GM23248 (cell line): ENCODE results near the gene ITGA6.

Source experiments
- EZH2 ChIP-seq: fragments of 200-600 bp; sonication (generic); IDR thresholded peaks from 2 replicates; pipeline ENCODE4 v1.6.1; 2018; ENCODE audit warnings: antibody characterized with exemption, mild to moderate bottlenecking; ENCODE audit not compliant: insufficient read depth, poor library complexity, severe bottlenecking
- EZH2phosphoT487 ChIP-seq: fragments of 200-600 bp; sonication (generic); IDR thresholded peaks from 2 replicates; pipeline ENCODE4 v1.6.1; 2018; ENCODE audit warnings: antibody characterized with exemption, moderate library complexity, mild to moderate bottlenecking, low read depth; ENCODE audit not compliant: insufficient read depth

GRCh38 chr2:172554352-172555271 lies 127.2 kb downstream of the ITGA6 start:
- no peak for TF ChIP-seq EZH2
- no peak for TF ChIP-seq EZH2phosphoT487
